IPS DF 6.9 (cell line): ENCODE results near the gene GDPD3.

Experiments
- DNase-seq: peaks from one replicate; pipeline ENCODE4 v3.0.0-alpha.2; 2013; ENCODE audit warnings: low read depth, low spot score
- H3K27ac ChIP-seq: one replicate; pipeline ENCODE4 v1.5.1; 2013; ENCODE audit warnings: low read length, control low read depth
- H3K27me3 ChIP-seq: 2 replicates; pipeline ENCODE4 v1.6.1; 2013; ENCODE audit warnings: mild to moderate bottlenecking, low read length; ENCODE audit not compliant: control insufficient read depth, insufficient read depth
- H3K36me3 ChIP-seq: 2 replicates; pipeline ENCODE4 v1.6.1; 2013; ENCODE audit warnings: low read length; ENCODE audit not compliant: control insufficient read depth, insufficient read depth
- H3K4me1 ChIP-seq: 2 replicates; pipeline ENCODE4 v1.6.1; 2013; ENCODE audit warnings: low read length; ENCODE audit not compliant: control insufficient read depth, insufficient read depth
- H3K4me3 ChIP-seq: 2 replicates; pipeline ENCODE4 v1.5.1; 2013; ENCODE audit warnings: mild to moderate bottlenecking, low read length
- H3K9me3 ChIP-seq: 2 replicates; pipeline ENCODE4 v1.6.1; 2013; ENCODE audit warnings: low read length, inconsistent platforms; ENCODE audit not compliant: control insufficient read depth, insufficient read depth
- WGBS: extraction: QIAGEN DNeasy Blood & Tissue Kit; methylation state at CpG from one replicate; pipeline ENCODE4 v1.1.7; 2013; ENCODE audit warnings: mixed read lengths, missing lambda C conversion rate; ENCODE audit not compliant: insufficient read length, insufficient coverage; 5-methylcytosine and 5-hydroxymethylcytosine counted together

The GDPD3 gene

GRCh38 chr16:30113031-30113710 is at the start of gene GDPD3:
GDPD3 (minus strand) TSS chr16:30113537; CDS start chr16:30113478, 59 bp downstream.
- Histone ChIP-seq H3K4me1 (no peaks in the 10 kb centered on the region; the same call in 1 of the 2 replicates), H3K27ac (no peak within 1 kb of the TSS), H3K27me3 (no peaks in the 10 kb centered on the region), H3K9me3 (no peaks in the 10 kb centered on the region), H3K36me3 (peaks cover 4% of the 10 kb centered on the region; the same call in 1 of the 2 replicates), H3K4me3 (no peak within 1 kb of the TSS)
- WGBS: no CpG with 5 or more reads among the region's 20 CpGs
- no peak for DNase-seq

- no peaks in the 10 kb centered on the region for H3K36me3 ChIP-seq
- no peak for DNase-seq
- no peak overlapping the region for H3K27ac ChIP-seq
- WGBS: no CpG with 5 or more reads among the region's 1 CpG
- H3K4me3 ChIP-seq: no peak overlapping the region
- no peaks in the 10 kb centered on the region for H3K27me3 ChIP-seq
- no peaks in the 10 kb centered on the region for H3K9me3 ChIP-seq
- H3K4me1 ChIP-seq: no peaks in the 10 kb centered on the region
Measured at GRCh38 chr16:30157214-30157613, 43.9 kb upstream of the GDPD3 start.

GRCh38 chr16:30155188-30155587 is 41.9 kb upstream of the GDPD3 start:
- Histone ChIP-seq H3K9me3 (no peaks in the 10 kb centered on the region), H3K36me3 (no peaks in the 10 kb centered on the region), H3K27ac (no peak overlapping the region), H3K27me3 (no peaks in the 10 kb centered on the region), H3K4me1 (no peaks in the 10 kb centered on the region), H3K4me3 (no peak overlapping the region)
- WGBS: no CpG with 5 or more reads among the region's 5 CpGs
- DNase-seq: no peak

GRCh38 chr16:30152517-30152916 is 39.2 kb upstream of the GDPD3 start:
- no CpG with 5 or more reads among the region's 9 CpGs for WGBS
- no peaks in the 10 kb centered on the region for H3K4me1 ChIP-seq
- no peak overlapping the region for H3K27ac ChIP-seq
- no peaks in the 10 kb centered on the region for H3K27me3 ChIP-seq
- DNase-seq: no peak
- no peak overlapping the region for H3K4me3 ChIP-seq
- no peaks in the 10 kb centered on the region for H3K36me3 ChIP-seq
- H3K9me3 ChIP-seq: no peaks in the 10 kb centered on the region

GRCh38 chr16:30151091-30151490 is 37.8 kb upstream of the GDPD3 start:
- Histone ChIP-seq H3K36me3 (no peaks in the 10 kb centered on the region), H3K4me3 (no peak overlapping the region), H3K27me3 (no peaks in the 10 kb centered on the region), H3K27ac (no peak overlapping the region), H3K9me3 (no peaks in the 10 kb centered on the region), H3K4me1 (no peaks in the 10 kb centered on the region)
- no CpG with 5 or more reads among the region's 7 CpGs for WGBS
- no peak for DNase-seq

GRCh38 chr16:30149250-30149930 is 36.1 kb upstream of the GDPD3 start:
- WGBS: no CpG with 5 or more reads among the region's 5 CpGs
- Histone ChIP-seq H3K36me3 (no peaks in the 10 kb centered on the region), H3K4me3 (no peak overlapping the region), H3K27me3 (no peaks in the 10 kb centered on the region), H3K4me1 (no peaks in the 10 kb centered on the region), H3K9me3 (no peaks in the 10 kb centered on the region), H3K27ac (no peak overlapping the region)
- DNase-seq: no peak

GRCh38 chr16:30147843-30148510 is 34.6 kb upstream of the GDPD3 start:
- no peaks in the 10 kb centered on the region for H3K36me3 ChIP-seq
- no peak for DNase-seq
- no CpG with 5 or more reads among the region's 3 CpGs for WGBS
- H3K4me3 ChIP-seq: no peak overlapping the region
- H3K4me1 ChIP-seq: no peaks in the 10 kb centered on the region
- no peaks in the 10 kb centered on the region for H3K9me3 ChIP-seq
- H3K27ac ChIP-seq: no peak overlapping the region
- H3K27me3 ChIP-seq: no peaks in the 10 kb centered on the region

GRCh38 chr16:30145657-30146056 is 32.3 kb upstream of the GDPD3 start:
- H3K4me3 ChIP-seq: no peak overlapping the region
- no peaks in the 10 kb centered on the region for H3K36me3 ChIP-seq
- no peaks in the 10 kb centered on the region for H3K27me3 ChIP-seq
- DNase-seq: no peak
- no peaks in the 10 kb centered on the region for H3K4me1 ChIP-seq
- no CpG with 5 or more reads among the region's 1 CpG for WGBS
- H3K9me3 ChIP-seq: no peaks in the 10 kb centered on the region
- no peak overlapping the region for H3K27ac ChIP-seq

- no peak for DNase-seq
- Histone ChIP-seq H3K9me3 (no peaks in the 10 kb centered on the region), H3K4me3 (no peak overlapping the region), H3K27me3 (no peaks in the 10 kb centered on the region), H3K4me1 (no peaks in the 10 kb centered on the region), H3K36me3 (no peaks in the 10 kb centered on the region), H3K27ac (no peak overlapping the region)
- no CpG with 5 or more reads among the region's 1 CpG for whole genome bisulfite sequencing
Measured at GRCh38 chr16:30144917-30145316, 31.6 kb upstream of the GDPD3 start.

- no peak for DNase-seq
- no peaks in the 10 kb centered on the region for H3K27me3 ChIP-seq
- no peaks in the 10 kb centered on the region for H3K4me1 ChIP-seq
- H3K27ac ChIP-seq: no peak overlapping the region
- H3K4me3 ChIP-seq: no peak overlapping the region
- H3K9me3 ChIP-seq: no peaks in the 10 kb centered on the region
- H3K36me3 ChIP-seq: no peaks in the 10 kb centered on the region
Measured at GRCh38 chr16:30144017-30144416, 30.7 kb upstream of the GDPD3 start.
